ENCODE data around the gene RELCH.

The RELCH gene

DNA sequence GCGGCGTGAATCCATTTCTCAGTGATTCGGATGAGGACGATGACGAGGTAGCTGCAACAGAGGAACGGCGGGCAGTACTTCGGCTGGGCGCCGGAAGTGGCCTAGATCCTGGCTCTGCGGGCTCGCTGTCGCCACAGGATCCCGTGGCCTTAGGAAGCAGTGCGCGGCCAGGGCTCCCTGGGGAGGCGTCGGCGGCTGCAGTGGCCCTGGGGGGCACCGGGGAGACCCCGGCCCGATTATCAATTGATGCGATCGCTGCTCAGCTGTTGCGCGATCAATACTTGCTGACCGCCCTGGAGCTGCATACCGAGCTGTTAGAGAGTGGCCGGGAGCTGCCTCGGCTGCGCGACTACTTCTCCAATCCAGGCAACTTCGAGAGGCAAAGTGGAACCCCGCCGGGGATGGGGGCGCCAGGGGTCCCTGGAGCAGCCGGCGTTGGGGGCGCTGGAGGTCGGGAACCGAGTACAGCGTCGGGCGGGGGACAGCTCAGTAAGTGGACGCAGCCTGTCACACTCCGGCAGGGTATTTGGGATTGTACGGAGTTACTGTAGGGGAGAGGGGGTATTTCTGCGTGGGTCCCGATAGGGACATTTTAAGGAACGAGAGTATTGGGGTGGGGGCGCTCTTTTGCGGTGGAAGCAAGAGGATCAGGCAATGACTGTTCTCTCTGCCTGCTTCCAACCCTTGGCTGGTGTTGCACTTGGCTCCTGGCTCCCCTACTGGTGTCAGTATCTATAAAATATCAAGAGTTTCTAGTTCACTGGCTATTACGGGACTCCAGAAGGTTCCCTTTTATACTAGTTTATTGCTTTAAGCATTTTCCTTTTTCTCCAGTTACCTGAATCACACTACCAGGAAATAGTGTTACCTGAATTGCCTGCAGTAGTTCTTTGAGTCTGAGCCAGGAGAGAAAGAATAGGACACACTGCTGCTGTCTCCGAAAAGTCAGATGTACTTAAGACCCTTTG lies 772 bp downstream of the RELCH start:
- no peak for DNase-seq (ENCODE audit: low spot score)

DNA sequence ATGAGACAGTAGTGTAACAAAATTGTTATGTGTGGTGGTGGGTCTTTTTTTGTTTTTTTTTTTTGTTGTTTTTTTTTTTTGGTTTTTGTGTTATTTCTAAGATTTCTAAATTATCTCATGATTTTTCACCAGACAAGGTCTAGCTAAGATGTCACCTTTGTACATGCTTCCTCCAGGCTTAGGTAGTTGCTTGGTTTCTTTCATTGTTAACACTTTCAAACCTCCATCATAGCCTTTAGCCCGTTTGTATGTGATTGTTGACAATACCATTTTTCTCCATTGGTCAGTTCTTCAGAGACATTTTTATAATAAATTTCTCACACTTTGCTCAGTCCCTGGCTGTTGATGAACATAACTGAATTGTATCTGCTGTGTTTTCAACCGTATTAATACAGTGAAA lies 2.2 kb downstream of the RELCH start:
- DNase-seq (ENCODE audit: low spot score), result no peak

DNA sequence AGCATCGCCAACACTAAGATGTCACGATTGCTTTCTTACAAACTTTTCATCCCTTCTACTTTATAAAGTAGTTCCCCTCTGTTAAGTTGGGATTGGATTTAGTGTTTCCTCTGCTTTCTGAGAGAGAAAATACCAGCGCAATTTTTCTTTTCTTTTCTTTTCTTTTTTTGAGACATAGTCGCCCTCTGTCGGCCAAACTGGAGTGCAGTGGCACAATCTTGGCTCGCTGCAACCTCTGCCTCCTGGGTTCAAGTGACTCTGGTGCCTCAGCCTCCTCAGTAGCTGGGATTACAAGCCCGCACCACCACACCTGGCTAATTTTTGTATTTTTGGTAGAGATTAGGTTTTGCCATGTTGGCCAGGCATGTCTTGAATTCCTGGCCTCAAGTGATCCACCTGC lies 9.0 kb downstream of the RELCH start:
- DNase-seq (ENCODE audit: low spot score), result no peak

- DNase-seq (ENCODE audit: low spot score), result no peak
Observed at GRCh38 chr18:62196980-62197379, 9.9 kb downstream of the RELCH start.

DNA sequence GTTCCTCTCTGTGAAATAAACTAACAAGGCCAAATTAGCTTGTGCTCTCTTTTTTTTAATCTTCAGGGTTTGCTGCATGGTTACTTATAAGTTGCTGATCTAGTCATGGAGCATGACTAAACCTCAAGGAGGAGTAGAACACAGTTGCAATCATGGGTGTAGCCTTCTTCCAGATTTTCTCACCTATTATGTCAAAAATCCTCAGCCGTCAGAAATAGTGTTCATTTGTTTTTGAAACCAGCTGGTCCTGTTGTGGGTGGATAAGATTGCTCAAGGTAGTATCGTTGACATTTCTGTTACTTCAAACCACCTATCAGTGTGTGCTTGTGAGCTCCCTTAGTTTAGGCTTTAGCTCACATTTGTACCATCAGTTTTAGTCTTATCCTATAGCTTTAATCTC lies 11.2 kb downstream of the RELCH start:
- DNase-seq (ENCODE audit: low spot score), result no peak

- no peak for DNase-seq (ENCODE audit: low spot score)
Observed at GRCh38 chr18:62199629-62200028, 12.6 kb downstream of the RELCH start.

- no peak for DNase-seq (ENCODE audit: low spot score)
Observed at GRCh38 chr18:62200121-62200914, 13.3 kb downstream of the RELCH start.

- DNase-seq (ENCODE audit: low spot score), result no peak
Observed at GRCh38 chr18:62201870-62202269, 14.8 kb downstream of the RELCH start.

GRCh38 chr18:62205824-62206223 lies 18.8 kb downstream of the RELCH start:
- DNase-seq (ENCODE audit: low spot score), result no peak

GRCh38 chr18:62206593-62206992 lies 19.5 kb downstream of the RELCH start:
- no peak for DNase-seq (ENCODE audit: low spot score)

GRCh38 chr18:62209046-62209445 lies 22.0 kb downstream of the RELCH start:
- no peak for DNase-seq (ENCODE audit: low spot score)

- DNase-seq (ENCODE audit: low spot score), result no peak
Observed at GRCh38 chr18:62210138-62210537, 23.1 kb downstream of the RELCH start.

- DNase-seq (ENCODE audit: low spot score), result no peak
Observed at GRCh38 chr18:62211325-62211828, 24.3 kb downstream of the RELCH start.

- no peak for DNase-seq (ENCODE audit: low spot score)
Observed at GRCh38 chr18:62214790-62215189, 27.7 kb downstream of the RELCH start.

DNA sequence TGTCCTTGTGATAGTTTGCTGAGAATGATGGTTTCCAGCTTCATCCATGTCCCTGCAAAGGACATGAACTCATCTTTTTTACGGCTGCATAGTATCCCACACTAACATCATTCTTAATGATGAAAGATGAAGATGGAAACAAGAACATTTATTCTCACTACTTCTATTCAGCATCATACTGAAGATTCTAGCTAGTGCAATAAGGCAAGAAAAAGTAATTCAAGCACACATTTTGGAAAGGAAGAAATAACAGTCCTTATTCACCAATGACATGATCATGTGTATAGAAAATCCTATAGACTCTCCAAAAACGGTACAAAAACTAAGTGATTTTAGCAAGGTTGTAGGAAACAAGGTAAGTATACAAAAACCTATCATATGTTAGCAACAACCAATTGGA lies 37.2 kb downstream of the RELCH start:
- no peak for DNase-seq (ENCODE audit: low spot score)

GRCh38 chr18:62226047-62226446 lies 39.0 kb downstream of the RELCH start:
- no peak for DNase-seq (ENCODE audit: low spot score)

DNA sequence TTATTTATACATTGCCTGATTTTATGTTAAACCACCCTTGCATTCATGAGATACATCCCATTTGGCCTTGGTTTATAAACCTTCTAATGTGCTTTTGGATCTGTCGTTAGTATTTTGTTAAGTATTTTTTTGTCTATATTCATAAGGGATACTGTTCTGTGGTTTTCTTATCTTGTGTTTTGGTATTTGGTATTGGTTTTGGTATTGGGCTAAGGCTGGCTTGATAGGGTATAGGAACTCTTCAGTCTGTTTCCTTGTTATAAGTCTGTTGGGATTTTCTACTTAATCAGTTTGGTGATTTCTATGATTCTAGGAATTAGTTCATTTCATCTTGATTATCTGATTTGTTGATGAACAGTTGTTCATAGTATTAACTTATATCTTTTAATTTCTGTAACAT lies 49.2 kb downstream of the RELCH start:
- no peak for DNase-seq (ENCODE audit: low spot score)

DNA sequence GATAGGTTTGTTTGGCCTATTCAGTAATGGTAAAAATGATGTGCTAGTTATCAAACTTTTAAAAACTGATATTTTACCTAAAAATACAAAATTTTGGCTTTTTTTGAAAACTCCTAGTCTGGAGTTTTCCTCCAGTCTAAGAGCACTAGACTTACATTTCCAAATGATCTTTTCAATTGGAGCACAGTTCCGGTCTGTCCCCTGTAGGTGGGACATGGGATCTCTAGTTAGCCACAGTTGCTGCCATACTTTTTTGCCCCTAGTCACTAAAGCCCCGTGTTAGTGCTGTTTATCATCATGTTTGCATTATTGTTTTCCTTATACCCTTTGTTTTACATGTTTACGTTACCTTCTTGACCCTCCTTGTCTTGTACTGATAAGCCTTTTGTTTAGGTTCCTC lies 52.4 kb downstream of the RELCH start:
- no peak for DNase-seq (ENCODE audit: low spot score)

DNA sequence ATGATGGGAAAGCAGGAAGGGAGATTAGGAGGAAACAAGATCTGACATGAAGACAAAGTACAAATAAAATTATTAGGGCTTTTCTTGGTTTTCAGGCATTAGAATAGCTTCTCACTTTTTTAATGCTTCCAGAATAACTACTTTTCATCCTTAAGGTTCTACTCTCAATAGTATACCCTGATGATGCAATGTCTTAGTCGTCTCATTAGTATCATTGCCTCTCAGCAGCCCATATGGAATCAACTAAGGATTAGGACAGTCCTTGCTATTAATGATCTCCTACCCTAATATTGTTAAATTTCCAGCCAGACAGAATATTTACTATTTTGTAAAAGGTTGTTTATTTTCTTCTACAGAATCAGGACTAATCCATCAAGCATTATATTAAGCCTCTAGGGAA lies 55.9 kb downstream of the RELCH start:
- DNase-seq (ENCODE audit: low spot score), result no peak

GRCh38 chr18:62245177-62245576 lies 58.1 kb downstream of the RELCH start:
- DNase-seq (ENCODE audit: low spot score), result no peak

GRCh38 chr18:62245699-62246098 lies 58.6 kb downstream of the RELCH start:
- DNase-seq (ENCODE audit: low spot score), result no peak

- DNase-seq (ENCODE audit: low spot score), result no peak
Observed at GRCh38 chr18:62248313-62248712, 61.3 kb downstream of the RELCH start.
